Kidney epithelial cell (primary cell): ENCODE data around the gene ANGPT4. TPM values are rescaled to one million over a fixed set of nuclear protein-coding genes. Genes with fewer than 3 reads are reported as not detected.

Experiments
- DNase-seq: peaks from one replicate; pipeline ENCODE4 v3.0.0-alpha.2; 2010; ENCODE audit warnings: low read depth
- H3K27me3 ChIP-seq: 2 replicates; pipeline ENCODE4 v1.6.0; 2011; ENCODE audit warnings: low read length; ENCODE audit not compliant: control insufficient read depth, insufficient read depth
- H3K36me3 ChIP-seq: 2 replicates; pipeline ENCODE4 v1.5.1; 2011; ENCODE audit warnings: low read length; ENCODE audit not compliant: control insufficient read depth, insufficient read depth
- H3K4me3 ChIP-seq: 2 replicates; pipeline ENCODE4 v1.5.1; 2011; ENCODE audit warnings: low read depth, mild to moderate bottlenecking, control low read depth, low read length
- total RNA-seq: library from RNA; depleted of rRNA; stranded (reverse); fragments of >200 nt; gene quantifications from 2 replicates; pipeline ENCODE4 v1.2.3, GENCODE V29; 2015
- TF ChIP-seq, protein P1 (sequence below): IDR thresholded peaks from 2 replicates; pipeline ENCODE4 v1.5.1; 2011; ENCODE audit warnings: mild to moderate bottlenecking, moderate library complexity, low read length, control low read depth, inconsistent platforms; ENCODE audit not compliant: insufficient read depth, poor library complexity, severe bottlenecking

ANGPT4 gene
- total RNA-seq, 1 donor from 2014 or later = not detected

DNA sequence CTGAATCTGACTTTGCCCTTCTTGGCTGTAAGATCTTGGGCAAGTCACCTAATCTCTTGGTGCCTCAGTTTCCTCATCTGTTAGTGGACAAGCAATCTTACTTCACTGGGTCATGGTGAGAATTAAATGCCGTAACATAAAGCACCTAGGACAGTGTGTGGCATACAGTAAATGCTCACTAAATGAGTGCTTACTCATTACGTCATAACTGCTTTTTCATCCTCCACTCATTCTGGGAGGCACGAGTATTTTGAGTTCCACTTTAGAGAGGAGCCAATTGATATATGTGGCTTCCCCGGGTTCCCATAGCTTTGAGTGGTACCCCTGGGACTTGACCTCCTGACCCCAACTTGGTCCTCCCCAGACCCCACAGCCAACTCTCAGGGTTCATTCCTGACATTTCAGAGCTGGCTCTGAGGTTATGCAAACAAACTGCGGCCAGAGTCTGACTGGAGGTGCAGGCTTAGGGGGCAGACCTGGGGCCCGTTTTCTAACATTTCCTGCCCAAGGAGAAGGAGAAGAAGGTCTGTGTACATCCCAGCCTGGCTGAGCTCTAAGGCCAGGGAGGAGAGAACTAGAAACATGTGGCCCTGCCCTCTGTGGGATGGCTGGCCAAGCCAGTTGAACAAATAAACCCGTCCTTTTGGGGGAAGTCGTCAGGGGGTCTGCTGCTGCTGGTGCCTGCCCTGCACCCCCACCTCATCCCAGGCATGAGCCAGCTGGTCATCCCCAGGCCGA is 5.8 kb downstream of the ANGPT4 start:
- TF ChIP-seq, protein P1, sequence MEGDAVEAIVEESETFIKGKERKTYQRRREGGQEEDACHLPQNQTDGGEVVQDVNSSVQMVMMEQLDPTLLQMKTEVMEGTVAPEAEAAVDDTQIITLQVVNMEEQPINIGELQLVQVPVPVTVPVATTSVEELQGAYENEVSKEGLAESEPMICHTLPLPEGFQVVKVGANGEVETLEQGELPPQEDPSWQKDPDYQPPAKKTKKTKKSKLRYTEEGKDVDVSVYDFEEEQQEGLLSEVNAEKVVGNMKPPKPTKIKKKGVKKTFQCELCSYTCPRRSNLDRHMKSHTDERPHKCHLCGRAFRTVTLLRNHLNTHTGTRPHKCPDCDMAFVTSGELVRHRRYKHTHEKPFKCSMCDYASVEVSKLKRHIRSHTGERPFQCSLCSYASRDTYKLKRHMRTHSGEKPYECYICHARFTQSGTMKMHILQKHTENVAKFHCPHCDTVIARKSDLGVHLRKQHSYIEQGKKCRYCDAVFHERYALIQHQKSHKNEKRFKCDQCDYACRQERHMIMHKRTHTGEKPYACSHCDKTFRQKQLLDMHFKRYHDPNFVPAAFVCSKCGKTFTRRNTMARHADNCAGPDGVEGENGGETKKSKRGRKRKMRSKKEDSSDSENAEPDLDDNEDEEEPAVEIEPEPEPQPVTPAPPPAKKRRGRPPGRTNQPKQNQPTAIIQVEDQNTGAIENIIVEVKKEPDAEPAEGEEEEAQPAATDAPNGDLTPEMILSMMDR = no peak

DNA sequence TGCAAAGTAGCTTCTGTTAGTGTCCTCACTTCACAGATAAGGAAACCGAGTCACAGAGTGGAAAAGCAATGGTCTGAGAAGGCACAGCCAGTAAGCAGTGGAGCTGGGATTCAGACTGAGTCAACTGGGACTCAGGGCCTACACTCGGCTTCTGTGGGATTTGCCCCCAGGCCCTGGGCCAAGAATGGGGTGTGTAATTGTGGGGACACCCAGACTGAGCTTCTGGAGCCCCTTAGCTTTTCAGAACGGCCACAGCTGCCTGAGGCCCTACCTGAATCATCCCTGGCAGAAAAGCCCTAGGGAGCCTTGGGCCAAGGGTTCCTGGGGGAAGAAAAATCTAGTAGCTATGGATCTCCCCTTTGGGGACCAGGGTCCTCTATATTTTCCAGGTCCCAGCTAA is 6.5 kb downstream of the ANGPT4 start:
- Histone ChIP-seq H3K27me3 (peaks cover 8% of the 10 kb centered on the region), H3K4me3 (no peak overlapping the region)

More for the DNA sequence above, 5.8 kb downstream of the ANGPT4 start:
- no peaks in the 10 kb centered on the region for H3K36me3 ChIP-seq
- no peak for DNase-seq
- H3K27me3 ChIP-seq = peaks cover 8% of the 10 kb centered on the region
- no peak overlapping the region for H3K4me3 ChIP-seq

DNA sequence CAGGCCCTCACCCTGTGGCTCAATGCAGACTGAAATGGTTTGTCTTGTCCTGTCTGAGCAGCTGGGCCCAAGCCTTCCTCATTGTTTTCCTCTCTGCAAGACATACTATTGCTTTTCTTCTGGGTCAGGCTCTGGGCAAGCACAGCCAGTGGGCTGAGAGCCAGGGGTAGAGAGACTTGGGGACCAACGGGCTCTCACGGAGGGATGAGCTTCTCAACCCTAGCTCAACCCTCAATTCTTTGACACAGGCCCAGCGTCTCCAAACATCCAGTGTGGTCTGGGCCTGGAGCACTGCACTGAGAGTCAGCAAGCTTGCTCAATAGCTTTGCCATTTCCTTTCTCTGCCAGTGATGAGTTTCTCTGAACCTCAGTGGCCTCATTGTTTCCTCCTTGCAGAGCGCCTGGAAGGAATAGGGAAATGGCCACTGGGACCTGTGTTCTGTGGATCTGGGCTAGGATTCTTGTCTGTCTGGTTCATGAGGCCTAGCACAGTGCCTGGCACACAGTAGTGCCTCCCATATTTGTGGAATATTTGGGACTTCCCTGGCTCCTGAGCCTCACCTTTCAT is 9.3 kb downstream of the ANGPT4 start:
- no peaks in the 10 kb centered on the region for H3K36me3 ChIP-seq
- no peak overlapping the region for H3K4me3 ChIP-seq
- DNase-seq = no peak
- TF ChIP-seq, protein P1 = no peak
- H3K27me3 ChIP-seq = peaks cover 1% of the 10 kb centered on the region

More for the DNA sequence above, 6.5 kb downstream of the ANGPT4 start:
- no peaks in the 10 kb centered on the region for H3K36me3 ChIP-seq
- TF ChIP-seq, protein P1 = no peak
- DNase-seq = no peak

DNA sequence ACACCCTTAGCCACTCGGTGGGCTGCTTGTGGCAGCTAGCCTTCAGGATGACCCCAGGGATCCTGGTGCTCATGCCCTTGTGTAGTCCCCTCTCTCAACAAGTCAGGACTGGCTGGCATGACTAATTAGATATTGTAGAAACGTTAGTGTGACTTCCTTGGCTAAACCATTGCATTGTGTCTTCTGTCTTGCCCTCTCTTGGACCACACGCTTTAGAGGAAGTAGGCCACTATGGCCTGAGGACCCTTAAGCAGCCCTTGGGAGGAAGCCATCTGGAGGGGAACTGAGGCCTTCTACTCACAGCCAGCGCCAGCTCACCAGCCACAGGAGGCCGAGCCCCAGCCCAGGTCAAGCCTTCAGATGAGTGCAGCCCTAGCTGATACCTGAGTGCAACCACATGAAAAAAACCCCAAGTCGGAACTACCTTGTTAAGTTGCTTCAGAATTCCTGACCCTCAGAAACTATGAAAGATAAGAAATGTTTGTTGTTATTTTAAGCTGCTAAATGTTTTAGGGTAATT is 10.1 kb downstream of the ANGPT4 start:
- Histone ChIP-seq H3K27me3 (no peaks in the 10 kb centered on the region), H3K4me3 (no peak overlapping the region), H3K36me3 (no peaks in the 10 kb centered on the region)
- TF ChIP-seq, protein P1 = no peak
- no peak for DNase-seq

DNA sequence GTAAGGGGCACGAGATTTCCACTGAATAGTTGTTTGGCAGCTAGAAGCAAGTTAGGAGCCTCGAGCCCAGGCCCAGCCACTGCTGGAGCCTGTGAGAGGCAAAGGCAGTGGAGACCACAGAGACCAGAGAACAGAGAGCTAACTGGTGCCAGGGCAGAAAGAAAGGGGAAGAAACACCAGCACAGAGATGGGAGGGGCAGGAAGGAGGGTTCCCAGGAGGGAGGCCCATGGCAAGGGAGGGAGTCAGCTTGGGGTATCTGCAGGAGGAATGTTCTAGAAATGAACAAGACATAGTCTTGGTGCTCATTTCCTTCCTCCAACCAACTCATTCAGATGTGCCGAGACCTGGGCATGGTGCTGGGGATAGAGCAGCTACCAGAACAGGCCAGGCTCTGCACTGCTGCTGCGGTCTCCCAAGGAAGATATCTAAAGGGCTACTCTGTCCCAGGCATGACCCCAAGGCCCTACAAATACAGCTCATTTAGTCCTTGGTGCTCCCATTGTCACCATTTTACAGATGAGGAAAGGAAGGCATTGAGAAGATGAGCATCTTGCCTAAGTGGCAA is 10.7 kb downstream of the ANGPT4 start:
- H3K4me3 ChIP-seq = no peak overlapping the region
- H3K27me3 ChIP-seq = no peaks in the 10 kb centered on the region
- TF ChIP-seq, protein P1 = no peak
- H3K36me3 ChIP-seq = no peaks in the 10 kb centered on the region
- DNase-seq = no peak
